Breast epithelium (tissue), 3 donors: ENCODE data around the gene NPTX2.

Experiments used
- CTCF ChIP-seq, 3 donors: fragments of 450-650 bp; IDR thresholded peaks; one replicate each; pipeline ENCODE4 v1.5.1; 2016 to 2017; ENCODE audit warnings: antibody characterized with exemption in 3 of 3, mild to moderate bottlenecking in 3 of 3, moderate library complexity in 3 of 3
- POLR2A ChIP-seq: fragments of 450-650 bp; IDR thresholded peaks from one replicate; pipeline ENCODE4 v1.6.1; 2016; ENCODE audit warnings: antibody characterized with exemption, mild to moderate bottlenecking, moderate library complexity
- POLR2AphosphoS5 ChIP-seq, 3 donors: sonication (generic); formaldehyde crosslinking; IDR thresholded peaks; one replicate each; pipeline ENCODE4 v1.6.1; 2017; ENCODE audit warnings: antibody characterized with exemption in 3 of 3

DNA sequence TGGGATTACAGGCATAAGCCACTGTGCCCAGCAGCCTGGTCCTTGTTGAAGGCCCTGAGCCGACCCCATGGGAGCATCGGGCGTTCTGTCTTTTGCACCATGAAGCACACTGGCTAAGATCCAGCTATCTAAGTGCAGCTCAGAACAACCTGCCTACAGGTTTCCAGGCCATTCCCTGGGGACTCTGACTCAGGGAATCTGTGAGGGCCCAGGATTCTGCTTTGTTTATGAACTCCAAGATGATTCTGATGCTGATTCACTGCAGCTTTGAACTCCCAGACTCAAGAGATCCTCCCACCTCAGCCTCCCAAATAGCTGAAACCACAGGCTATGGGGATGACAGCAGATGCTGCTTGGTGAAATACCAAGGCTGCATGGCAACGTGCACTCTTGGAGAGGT is 30.2 kb downstream of the NPTX2 start:
- no peak for TF ChIP-seq POLR2A
- no peak for TF ChIP-seq CTCF (IDR thresholded peaks at IDR 0.05)
- no peak for TF ChIP-seq POLR2AphosphoS5 (IDR thresholded peaks at IDR 0.05)
